ENCODE data around the gene RCCD1.

GRCh38 chr15:90953947-90954711 lies 555 bp upstream of the RCCD1 start:
- TF ChIP-seq GATA2 (IDR thresholded peaks at IDR 0.05; ENCODE audit: low read depth, low read length) (no peak), GATA3 (IDR thresholded peaks at IDR 0.05; ENCODE audit: low read depth, low read length) (no peak)

All from SH-SY5Y (cell line).